Measurements from ENCODE around the gene ACSF3.

ACSF3 gene

DNA sequence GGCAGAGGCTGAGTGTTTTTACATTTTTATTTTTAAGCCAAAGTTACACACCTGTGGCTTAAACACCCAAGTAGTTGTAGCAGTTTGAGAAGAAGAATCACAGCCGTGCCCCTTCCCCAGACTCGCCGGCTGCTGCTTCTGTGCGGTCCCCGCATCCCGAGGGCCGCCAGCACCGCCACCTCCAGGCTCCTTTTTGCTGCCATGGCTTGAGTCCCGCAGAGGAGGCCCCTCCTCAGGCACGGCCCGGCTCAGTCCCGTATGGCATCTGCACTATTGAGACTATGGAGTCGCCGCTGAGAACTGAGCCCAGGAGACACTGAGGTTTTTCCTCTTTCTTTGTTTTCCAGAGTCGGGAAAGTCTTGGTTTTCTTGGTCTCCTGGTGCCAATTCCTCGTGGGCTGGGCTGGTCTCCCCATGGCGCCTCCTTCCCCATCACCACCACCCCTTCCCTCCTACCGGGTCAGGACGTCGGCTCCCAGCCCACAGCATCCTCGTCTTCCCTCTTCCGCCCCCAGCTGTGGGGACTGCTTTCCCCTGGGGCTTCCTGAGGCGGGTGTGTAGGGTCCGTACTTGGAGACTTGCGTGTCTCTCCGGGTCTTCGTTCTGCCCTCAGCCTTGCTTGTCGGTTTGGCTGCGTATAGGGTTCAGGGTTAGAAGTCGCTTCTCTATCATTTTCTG is 45.3 kb downstream of the ACSF3 start:
- DNase-seq (ENCODE audit: extremely low spot score, insufficient read length, low read depth), result no peak
- no peak for FAIRE-seq

DNA sequence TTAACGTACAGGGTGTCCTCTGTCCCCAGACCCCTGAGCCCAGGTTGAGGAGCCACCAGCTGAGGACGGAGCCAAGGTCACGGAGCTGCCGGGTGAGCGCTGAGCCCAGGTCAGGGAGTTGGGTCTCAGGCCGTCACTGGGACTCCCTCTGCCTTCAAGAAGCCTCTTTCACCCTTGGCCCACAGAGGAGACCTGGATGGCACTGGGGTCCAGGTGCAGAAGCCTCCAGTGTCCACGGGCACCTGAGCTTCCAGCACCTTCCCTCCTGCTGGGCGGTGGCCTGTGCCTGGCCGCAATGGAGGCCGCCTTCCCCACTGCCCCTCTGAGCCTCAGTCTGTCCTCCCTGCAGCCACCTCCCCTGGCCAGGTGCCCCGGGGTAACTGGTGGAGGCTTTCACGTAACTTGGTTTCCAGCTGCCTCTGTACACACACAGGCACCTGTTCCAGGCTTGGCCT is 46.3 kb downstream of the ACSF3 start:
- DNase-seq (ENCODE audit: extremely low spot score, insufficient read length, low read depth) (no peak), FAIRE-seq (no peak)

DNA sequence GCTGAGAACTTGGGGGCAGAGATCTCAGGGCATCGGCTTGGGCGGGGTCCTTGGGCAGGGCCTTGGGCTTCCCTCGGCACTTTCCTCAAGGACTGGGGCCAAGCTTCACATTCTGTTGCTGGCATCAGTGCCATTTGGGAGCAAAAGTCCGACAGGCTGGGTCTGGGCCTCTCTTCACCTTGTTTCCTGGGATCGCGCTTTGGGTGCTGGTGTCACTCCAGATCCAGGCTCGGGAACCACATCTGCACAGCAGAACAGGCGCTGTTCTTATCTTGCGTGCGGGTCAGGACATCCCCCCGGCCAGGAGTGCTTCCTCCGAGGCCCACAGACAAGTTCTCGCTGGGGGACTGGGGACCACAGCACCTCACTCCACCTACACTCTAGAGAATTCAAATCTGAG is 46.7 kb downstream of the ACSF3 start:
- no peak for FAIRE-seq
- DNase-seq (ENCODE audit: extremely low spot score, insufficient read length, low read depth), result no peak

DNA sequence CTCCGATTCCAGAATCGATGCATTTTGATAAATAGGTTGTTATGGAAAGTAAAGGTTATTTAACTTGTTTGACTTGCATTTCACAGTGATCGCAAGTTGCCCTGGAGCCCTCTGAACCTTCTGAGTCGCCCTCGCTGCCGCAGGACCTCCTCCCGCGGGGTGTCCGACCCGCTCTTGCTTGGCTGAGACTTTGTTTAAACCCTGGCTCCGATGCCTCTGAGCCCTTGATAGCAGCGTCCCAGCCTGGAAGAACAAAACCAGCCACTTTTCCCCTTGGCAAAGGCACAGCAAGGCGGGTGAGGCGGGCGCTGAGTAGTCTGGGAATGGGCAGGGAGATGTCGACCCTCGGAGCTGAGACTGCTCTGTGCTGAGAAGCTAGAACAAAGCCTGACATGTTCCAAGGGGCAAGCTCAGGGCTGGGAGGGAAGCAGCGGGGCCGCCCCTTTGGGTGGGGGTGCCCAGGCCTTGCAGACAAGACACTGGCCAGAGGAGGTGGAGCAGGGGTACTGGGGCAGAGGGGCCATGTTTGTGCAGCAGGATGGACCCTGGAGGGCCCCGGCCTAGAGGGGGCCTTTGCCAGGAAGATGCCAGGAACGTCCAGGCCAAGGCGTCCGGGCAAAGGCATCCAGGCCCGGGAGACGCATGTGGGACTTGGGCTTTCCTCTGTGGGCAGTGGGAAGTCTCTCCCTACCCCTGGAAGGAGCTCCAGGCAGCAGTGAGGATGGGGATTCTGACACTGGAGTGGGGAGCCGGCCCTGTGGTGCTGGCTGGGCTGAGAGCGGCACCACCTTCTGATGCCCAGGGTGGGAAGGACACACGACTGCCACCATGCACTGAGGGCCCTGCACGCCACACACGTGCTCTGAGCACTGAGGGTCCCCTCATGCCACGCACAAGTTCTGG is 47.6 kb downstream of the ACSF3 start:
- no peak for DNase-seq (ENCODE audit: extremely low spot score, insufficient read length, low read depth)
- FAIRE-seq, result no peak

DNA sequence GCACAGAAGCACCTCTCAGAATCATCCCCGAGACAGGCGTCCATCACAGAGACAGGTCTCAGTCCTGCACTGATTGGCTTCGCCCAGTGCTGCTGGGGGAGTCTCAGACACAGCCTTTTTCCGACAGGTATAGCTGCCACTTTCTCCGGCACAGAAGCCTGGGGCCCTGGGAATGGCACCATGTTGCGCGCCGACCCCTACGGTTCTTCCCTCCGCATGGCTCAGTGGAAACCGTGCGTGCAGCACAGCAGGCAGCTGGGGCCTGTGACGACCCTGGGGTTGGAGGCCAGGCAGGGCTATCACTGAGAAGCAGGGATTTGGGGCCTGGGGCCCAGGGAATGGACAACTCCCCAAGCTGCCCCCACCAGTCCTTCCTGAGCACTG is 48.2 kb downstream of the ACSF3 start:
- DNase-seq (ENCODE audit: extremely low spot score, insufficient read length, low read depth), result no peak
- no peak for FAIRE-seq

DNA sequence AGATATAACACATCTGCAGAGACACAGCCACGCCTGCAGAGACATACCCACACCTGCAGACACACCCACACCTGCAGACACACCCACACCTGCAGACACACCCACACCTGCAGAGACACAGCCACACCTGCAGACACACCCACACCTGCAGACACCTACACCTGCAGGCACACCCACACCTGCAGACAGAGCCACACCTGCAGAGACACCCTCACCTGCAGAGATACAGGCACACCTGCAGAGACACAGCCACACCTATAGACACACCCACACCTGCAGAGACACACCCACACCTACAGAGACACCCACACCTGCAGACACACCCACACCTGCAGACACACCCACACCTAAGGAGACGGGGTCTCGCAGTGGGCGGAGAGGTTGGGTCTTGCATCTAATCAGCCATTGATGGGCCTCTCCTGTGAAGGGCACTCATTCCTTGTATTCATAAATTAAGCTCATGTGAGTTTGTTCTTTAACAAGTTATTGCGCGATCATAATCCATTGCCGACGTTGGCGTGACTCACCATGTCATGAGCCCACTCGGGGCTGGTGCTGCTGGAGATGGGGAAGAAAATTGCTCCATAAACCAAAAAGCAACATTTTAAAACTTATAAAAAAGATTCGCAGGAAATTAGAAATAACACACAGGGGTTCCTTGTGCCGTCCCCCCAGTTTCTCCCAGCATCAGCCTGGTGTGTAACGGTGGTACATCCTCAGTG is 49.0 kb downstream of the ACSF3 start:
- FAIRE-seq (no peak), DNase-seq (ENCODE audit: extremely low spot score, insufficient read length, low read depth) (no peak)

DNA sequence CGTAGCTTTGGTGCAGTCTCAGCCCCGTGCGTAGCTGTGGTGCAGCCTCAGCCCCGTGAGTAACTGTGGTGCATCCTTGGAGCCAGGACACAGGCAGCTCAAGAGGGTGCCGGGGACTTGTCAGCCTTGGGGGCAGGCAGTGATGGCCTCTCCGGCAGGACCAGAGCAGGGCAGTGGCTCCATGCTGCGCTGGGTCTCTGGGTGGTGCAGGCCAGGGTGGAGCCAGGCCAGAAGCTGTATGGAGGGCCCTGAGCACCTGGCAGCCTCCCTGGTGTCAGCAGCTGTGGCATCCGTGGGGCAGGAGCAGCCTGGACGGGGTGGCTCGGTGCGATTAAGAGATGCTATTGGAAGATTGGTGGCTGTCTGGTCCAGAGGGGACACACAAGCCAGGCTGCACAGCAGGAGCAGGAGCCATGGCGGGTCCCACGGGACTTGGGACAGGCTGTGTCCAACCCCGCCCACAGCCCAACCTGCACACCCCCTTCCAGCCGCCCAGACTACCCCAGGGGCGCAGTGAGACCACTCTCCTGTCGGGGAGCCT is 49.6 kb downstream of the ACSF3 start:
- no peak for DNase-seq (ENCODE audit: extremely low spot score, insufficient read length, low read depth)
- no peak for FAIRE-seq

DNA sequence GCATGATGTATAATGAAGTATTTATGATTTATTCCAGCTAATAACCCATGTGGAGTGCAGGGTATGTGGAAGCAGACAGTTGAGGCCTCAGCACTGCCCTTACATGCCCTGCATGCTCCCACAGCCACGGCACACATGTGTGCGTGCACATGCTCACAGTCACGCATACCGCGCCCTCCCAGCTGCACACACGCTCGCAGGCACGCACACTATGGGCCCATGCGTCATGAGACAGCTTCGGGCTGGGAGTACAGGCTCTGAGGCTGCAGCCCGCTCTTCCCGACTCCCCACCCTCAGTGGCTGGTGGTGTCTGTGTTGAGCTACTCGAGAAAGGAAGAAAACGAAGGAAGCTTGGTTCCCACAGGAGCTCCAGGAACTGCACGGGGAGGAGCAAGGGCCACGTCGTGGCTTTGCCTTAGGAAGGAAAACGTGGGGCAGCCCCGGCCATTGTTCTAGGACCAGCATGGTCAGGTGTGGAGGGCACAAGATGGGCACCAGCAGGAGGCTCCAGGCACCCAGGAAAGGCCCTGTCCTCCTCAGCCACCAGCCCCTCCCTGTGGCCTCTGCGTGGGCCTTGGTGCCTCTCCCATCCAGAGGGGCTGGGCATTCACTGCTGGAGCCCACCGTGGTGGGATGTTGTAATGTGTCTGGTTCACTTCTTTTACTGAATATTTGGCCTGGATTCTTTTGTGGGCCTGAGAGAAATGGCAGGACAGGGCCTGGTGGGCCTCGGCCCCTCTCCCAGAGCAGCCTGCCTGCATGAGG is 50.4 kb downstream of the ACSF3 start:
- FAIRE-seq (no peak), DNase-seq (ENCODE audit: extremely low spot score, insufficient read length, low read depth) (no peak)

DNA sequence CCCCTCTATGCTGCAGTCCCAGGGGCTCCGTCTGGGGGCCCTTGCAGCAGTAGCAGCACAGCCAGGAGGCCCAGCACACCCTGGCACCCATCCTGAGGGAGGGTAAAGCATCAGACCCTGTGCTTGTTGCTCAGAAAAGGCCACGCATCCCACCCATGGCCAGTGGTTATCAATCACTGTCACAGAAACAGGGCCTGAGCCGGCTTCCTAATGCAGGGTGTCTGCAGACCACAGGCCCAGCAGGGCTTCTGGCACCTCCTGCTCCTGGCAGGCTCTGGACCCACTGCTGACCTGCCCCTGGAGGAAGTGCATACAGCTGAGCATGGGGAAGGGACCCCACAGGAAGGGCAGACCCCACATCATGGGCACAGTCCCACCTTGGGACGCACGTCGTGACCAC is 51.0 kb downstream of the ACSF3 start:
- DNase-seq (ENCODE audit: extremely low spot score, insufficient read length, low read depth) (no peak), FAIRE-seq (no peak)

DNA sequence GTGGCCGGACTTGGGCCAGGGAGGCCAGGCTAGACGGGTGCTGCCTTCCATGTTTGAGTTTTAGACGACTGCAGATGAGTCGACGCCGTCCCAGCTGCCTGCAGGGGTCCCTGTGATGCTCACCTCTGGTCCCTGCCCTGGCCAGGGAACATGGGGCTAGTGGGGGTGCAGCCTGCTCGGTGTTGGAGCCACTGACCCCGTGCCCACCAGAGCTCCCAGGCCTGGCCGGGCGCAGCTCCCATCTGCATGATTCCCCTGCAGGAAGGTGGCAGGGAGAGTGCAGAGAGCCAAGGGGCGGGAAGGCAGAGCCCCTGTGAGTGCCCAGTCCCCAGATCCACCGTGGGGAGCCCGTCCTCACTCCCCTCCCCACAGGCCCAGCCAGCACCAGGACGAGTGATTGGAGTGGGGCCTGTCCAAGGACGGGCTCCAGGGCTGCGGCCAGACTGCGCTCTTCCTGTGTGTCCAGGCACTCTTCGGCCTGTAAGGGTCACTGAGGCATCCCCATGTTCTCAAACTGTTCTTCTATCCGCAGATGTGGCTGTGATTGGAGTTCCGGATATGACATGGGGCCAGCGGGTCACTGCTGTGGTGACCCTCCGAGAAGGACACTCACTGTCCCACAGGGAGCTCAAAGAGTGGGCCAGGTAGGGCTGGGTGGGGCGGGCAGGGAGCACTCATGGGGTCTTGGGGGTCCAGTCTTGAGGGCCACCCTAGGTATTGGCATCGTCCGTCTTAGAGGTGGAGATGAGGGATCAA is 51.9 kb downstream of the ACSF3 start:
- FAIRE-seq, result no peak
- DNase-seq (ENCODE audit: extremely low spot score, insufficient read length, low read depth), result no peak

DNA sequence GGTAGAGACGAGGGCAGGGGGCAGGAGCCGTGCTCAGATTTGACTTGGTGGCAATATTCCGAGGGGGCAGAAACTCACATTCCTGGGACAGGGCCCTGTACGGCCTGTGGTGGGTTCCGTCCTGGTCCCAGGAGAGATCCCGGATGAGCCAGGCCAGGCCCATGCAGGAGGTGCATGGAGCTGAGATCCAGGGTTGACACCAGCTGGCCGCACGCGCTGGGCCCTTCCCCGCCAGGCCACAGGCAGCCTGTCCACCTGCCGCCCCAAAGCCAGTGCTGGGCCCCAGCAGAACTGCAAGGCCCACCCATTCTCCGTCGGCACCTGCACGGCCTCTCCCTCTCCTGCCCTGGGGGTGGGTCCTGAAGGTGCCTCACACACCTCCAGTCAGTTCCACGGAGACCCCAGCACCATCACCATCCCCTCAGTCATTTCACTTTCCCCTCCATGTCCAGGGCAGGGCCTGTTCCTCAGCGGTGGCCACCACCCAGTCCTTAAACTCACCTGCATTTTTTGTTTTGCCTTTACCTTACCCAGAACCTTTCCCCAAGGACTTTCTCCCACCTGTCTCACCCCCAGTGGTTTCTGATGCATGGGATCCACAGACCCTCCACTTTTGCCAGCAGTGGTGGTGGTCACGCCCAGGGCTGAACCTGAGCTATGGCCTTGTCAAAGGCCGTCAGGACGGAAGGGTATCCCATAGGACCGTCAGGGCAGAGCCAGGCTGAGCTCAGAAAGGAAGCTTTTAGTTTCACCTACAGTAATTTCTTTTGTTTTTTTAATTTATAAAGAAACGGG is 52.8 kb downstream of the ACSF3 start:
- no peak for DNase-seq (ENCODE audit: extremely low spot score, insufficient read length, low read depth)
- no peak for FAIRE-seq

DNA sequence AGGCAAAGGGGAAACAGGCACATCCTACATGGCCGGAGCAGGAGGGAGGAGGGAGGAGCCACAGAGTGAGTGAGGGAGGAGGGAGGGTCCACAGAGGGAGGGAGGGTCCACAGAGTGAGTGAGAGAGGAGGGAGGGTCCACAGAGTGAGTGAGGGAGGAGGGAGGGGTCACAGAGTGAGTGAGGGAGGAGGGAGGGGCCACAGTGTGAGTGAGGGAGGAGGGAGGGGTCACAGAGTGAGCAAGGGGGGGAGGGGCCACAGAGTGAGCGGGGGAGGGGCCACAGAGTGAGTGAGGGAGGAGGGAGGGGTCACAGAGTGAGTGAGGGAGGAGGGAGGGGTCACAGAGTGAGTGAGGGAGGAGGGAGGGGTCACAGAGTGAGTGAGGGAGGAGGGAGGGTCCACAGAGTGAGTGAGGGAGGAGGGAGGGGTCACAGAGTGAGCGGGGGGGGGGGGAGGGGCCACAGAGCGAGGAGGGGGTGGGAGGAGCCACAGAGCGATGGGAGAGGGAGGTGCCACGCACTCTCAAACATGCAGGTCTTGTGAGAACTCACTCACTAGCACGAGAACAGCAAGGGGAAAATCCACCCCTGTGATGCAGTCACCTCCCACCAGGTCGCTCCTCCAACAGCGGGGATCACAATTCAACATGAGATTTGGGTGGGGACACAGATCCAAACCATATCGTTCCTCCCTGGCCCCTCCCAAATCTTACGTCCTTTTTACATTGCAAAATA is 53.6 kb downstream of the ACSF3 start:
- no peak for FAIRE-seq
- no peak for DNase-seq (ENCODE audit: extremely low spot score, insufficient read length, low read depth)

DNA sequence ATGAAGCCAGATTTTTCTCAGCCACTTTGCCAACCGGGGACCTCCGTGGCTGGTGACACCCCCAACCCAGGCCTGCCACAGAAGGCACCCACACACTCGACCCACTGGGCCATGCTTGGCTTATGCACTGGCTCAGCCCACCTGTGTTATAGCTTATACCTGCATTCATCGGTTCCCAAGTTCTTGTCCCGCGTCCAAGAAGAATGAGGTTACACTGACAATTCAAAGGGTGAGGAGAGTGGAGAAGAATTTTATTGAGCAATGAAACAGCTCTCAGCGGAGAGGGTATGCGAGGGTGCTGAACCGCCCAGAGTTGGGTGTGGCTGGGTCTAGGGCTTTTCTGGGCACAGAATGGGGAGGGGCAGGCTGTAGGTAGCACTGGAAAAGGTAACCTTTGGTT is 55.7 kb downstream of the ACSF3 start:
- FAIRE-seq, result no peak
- no peak for DNase-seq (ENCODE audit: extremely low spot score, insufficient read length, low read depth)

DNA sequence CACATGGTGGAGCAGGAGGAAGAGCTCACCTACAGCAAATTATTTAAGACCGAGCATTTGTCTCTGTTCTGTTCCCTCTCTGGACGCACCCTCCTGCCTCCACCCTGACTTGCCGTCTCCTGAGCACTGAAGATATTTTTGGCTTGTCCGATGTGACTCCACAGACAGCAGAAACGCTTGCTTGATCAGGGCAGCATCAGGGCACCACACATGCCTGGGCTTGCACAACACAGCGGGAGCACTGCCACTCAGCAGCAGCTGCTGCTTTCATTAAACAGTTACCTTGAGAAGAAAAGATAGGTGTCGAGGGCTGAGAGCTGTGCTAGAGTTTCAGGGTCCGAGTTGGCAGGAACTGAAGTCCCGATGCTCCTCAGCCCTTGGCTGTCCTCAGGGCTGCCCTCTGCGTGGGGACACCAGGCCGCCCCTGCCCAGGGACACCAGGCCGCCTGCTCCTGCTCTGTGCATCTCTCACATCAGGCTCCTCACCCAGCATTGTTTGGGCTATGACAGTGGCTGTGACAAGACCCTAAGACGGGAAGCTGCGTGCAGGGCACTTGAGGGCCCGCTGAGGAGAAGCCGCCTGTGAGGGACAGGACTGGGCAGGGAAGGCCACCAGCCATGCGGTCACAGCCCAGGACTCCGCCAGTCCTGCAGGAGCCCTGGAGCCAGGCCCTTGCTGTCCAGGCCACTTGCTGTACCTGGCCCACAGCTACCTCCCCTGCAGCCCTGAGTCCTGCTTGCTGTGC is 56.6 kb downstream of the ACSF3 start:
- FAIRE-seq (no peak), DNase-seq (ENCODE audit: extremely low spot score, insufficient read length, low read depth) (no peak)

DNA sequence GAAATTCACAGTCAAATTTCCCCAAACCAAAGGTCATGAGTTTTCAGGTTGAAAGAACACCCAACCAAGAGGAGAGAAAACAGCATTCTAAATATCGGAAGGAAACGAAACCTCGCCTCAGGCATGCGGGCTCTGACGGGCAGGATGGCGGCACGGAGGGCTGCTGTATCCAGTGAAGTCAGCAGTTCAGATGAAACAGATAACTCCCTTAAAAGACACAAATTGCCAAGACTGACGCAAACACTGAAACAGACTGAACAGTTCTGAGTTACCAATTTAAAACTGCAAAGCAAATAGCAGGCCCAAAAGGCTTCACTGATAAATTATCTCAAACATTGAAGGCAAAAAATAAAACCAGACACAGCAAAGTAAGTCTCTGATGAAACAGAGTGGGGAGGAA is 57.3 kb downstream of the ACSF3 start:
- DNase-seq (ENCODE audit: extremely low spot score, insufficient read length, low read depth) (no peak), FAIRE-seq (no peak)

DNA sequence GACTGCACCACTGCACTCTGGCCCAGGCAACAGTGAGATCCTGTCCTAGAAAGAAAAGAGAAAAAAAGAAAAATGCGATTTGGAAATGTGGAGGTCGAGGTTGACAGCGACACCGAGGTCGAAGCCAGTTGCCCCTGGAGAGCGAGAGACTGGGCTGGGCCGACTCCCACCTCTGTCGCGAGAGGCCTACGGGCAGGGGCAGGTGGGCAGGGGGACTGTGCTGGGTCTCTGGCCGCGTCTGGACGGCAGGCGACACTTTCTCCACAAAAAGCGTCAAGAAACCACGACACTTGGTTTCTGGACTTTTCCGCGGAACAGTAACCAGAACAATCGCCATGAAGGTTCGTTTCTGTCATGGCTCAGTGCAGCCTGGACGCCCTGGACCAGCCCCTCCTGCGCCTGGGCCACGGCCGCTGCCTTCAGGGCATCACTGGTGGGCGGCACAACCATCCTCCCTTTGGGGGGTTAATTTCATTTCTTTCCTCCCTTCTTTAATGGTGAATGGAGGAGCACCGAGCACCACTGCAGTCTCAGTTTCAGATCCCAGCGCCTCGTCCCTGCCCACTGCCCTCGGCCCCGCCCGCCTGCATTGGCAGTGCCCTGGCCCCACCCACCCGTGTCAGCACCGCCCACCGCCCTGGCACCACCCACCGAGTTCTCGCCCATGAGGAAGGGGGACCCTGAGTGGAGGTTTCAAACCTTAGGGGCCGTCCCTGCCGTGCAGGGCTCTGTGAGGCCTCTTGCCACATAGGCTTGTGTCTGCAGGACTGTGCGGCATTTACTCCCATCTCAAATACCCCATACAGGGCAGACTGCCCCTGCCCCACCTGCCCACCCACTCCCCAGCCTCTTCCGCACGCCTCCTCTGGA is 59.4 kb downstream of the ACSF3 start:
- FAIRE-seq (no peak), DNase-seq (ENCODE audit: extremely low spot score, insufficient read length, low read depth) (no peak)
